BLaER1 (cell line): ENCODE data around the gene CDK6.

Source experiments
- H3K27ac ChIP-seq: shearing (Covaris generic); formaldehyde crosslinking; 2 replicates; pipeline ENCODE4 v1.8.1; 2022
- H3K27me3 ChIP-seq: shearing (Covaris generic); formaldehyde crosslinking; 2 replicates; pipeline ENCODE4 v1.8.1; 2022
- H3K36me3 ChIP-seq: shearing (Covaris generic); formaldehyde crosslinking; 2 replicates; pipeline ENCODE4 v1.8.1; 2022
- H3K4me1 ChIP-seq: shearing (Covaris generic); formaldehyde crosslinking; 2 replicates; pipeline ENCODE4 v1.8.1; 2022
- H3K4me2 ChIP-seq: shearing (Covaris generic); formaldehyde crosslinking; 2 replicates; pipeline ENCODE4 v1.8.1; 2022
- H3K4me3 ChIP-seq: shearing (Covaris generic); formaldehyde crosslinking; 2 replicates; pipeline ENCODE4 v1.8.1; 2022
- H3K9ac ChIP-seq: shearing (Covaris generic); formaldehyde crosslinking; 2 replicates; pipeline ENCODE4 v1.8.1; 2022
- H3K9me3 ChIP-seq: shearing (Covaris generic); formaldehyde crosslinking; 2 replicates; pipeline ENCODE4 v1.8.1; 2022
- H4K20me1 ChIP-seq: shearing (Covaris generic); formaldehyde crosslinking; 2 replicates; pipeline ENCODE4 v1.8.1; 2022
- Cebpa-rat ChIP-seq: shearing (Covaris generic); IDR thresholded peaks from 2 replicates; pipeline ENCODE4 v1.8.1; 2022

Gene CDK6

GRCh38 chr7:92848441-92848840 lies 12.1 kb upstream of the CDK6 start:
- Histone ChIP-seq H3K9ac (no peak overlapping the region), H3K27me3 (no peaks in the 10 kb centered on the region), H3K9me3 (no peaks in the 10 kb centered on the region), H3K36me3 (no peaks in the 10 kb centered on the region), H4K20me1 (no peaks in the 10 kb centered on the region), H3K4me1 (no peaks in the 10 kb centered on the region), H3K27ac (no peak overlapping the region), H3K4me2 (no peak overlapping the region), H3K4me3 (no peak overlapping the region)
- no peak for TF ChIP-seq Cebpa-rat

- no peaks in the 10 kb centered on the region for H3K9me3 ChIP-seq
- no peak overlapping the region for H3K9ac ChIP-seq
- TF ChIP-seq Cebpa-rat, result no peak
- no peak overlapping the region for H3K4me2 ChIP-seq
- no peaks in the 10 kb centered on the region for H3K36me3 ChIP-seq
- H3K4me3 ChIP-seq, result no peak overlapping the region
- H3K27me3 ChIP-seq, result no peaks in the 10 kb centered on the region
- H3K4me1 ChIP-seq, result no peaks in the 10 kb centered on the region
- no peaks in the 10 kb centered on the region for H4K20me1 ChIP-seq
- H3K27ac ChIP-seq, result no peak overlapping the region
These were observed 10.9 kb upstream of the CDK6 start for GRCh38 chr7:92847305-92847704.

GRCh38 chr7:92845736-92846135 lies 9.4 kb upstream of the CDK6 start:
- H3K27me3 ChIP-seq, result peaks cover 6% of the 10 kb centered on the region; the same call in 1 of the 2 replicates
- H3K9ac ChIP-seq, result no peak overlapping the region
- H3K4me3 ChIP-seq, result no peak overlapping the region
- H3K9me3 ChIP-seq, result no peaks in the 10 kb centered on the region
- H3K4me2 ChIP-seq, result no peak overlapping the region
- H3K36me3 ChIP-seq, result no peaks in the 10 kb centered on the region
- no peaks in the 10 kb centered on the region for H4K20me1 ChIP-seq
- no peaks in the 10 kb centered on the region for H3K4me1 ChIP-seq
- H3K27ac ChIP-seq, result no peak overlapping the region
- no peak for TF ChIP-seq Cebpa-rat

- H3K4me2 ChIP-seq, result no peak overlapping the region
- H3K27me3 ChIP-seq, result peaks cover 19% of the 10 kb centered on the region; the same call in 1 of the 2 replicates
- no peaks in the 10 kb centered on the region for H4K20me1 ChIP-seq
- H3K9ac ChIP-seq, result no peak overlapping the region
- no peaks in the 10 kb centered on the region for H3K36me3 ChIP-seq
- no peak overlapping the region for H3K4me3 ChIP-seq
- H3K4me1 ChIP-seq, result no peaks in the 10 kb centered on the region
- TF ChIP-seq Cebpa-rat, result no peak
- no peaks in the 10 kb centered on the region for H3K9me3 ChIP-seq
- H3K27ac ChIP-seq, result no peak overlapping the region
These were observed 7.4 kb upstream of the CDK6 start for GRCh38 chr7:92843781-92844180.

GRCh38 chr7:92843034-92843760 lies 6.8 kb upstream of the CDK6 start:
- Histone ChIP-seq H3K4me1 (no peaks in the 10 kb centered on the region), H3K4me2 (no peak overlapping the region), H3K36me3 (no peaks in the 10 kb centered on the region), H3K4me3 (no peak overlapping the region), H3K27ac (no peak overlapping the region), H4K20me1 (no peaks in the 10 kb centered on the region), H3K9ac (no peak overlapping the region), H3K27me3 (peaks cover 25% of the 10 kb centered on the region; the same call in 1 of the 2 replicates), H3K9me3 (no peaks in the 10 kb centered on the region)
- no peak for TF ChIP-seq Cebpa-rat

GRCh38 chr7:92841192-92841591 lies 4.8 kb upstream of the CDK6 start:
- H4K20me1 ChIP-seq, result peaks cover 6% of the 10 kb centered on the region; the same call in 1 of the 2 replicates
- no peak overlapping the region for H3K4me2 ChIP-seq
- no peak for TF ChIP-seq Cebpa-rat
- H3K4me3 ChIP-seq, result no peak overlapping the region
- no peaks in the 10 kb centered on the region for H3K9me3 ChIP-seq
- no peaks in the 10 kb centered on the region for H3K36me3 ChIP-seq
- H3K4me1 ChIP-seq, result no peaks in the 10 kb centered on the region
- peaks cover 44% of the 10 kb centered on the region for H3K27me3 ChIP-seq
- H3K27ac ChIP-seq, result no peak overlapping the region
- H3K9ac ChIP-seq, result no peak overlapping the region

- H3K4me2 ChIP-seq, result no peak overlapping the region
- no peak overlapping the region for H3K9ac ChIP-seq
- H3K4me1 ChIP-seq, result peaks cover 6% of the 10 kb centered on the region; the same call in 1 of the 2 replicates
- H3K36me3 ChIP-seq, result no peaks in the 10 kb centered on the region
- no peak for TF ChIP-seq Cebpa-rat
- no peaks in the 10 kb centered on the region for H3K9me3 ChIP-seq
- H3K27ac ChIP-seq, result no peak overlapping the region
- H4K20me1 ChIP-seq, result peaks cover 12% of the 10 kb centered on the region; the same call in 1 of the 2 replicates
- peaks cover 52% of the 10 kb centered on the region for H3K27me3 ChIP-seq
- H3K4me3 ChIP-seq, result no peak overlapping the region
These were observed 3.9 kb upstream of the CDK6 start for GRCh38 chr7:92840316-92840715.

- Histone ChIP-seq H3K9me3 (no peaks in the 10 kb centered on the region), H3K4me2 (no peak overlapping the region), H3K4me3 (no peak overlapping the region), H3K36me3 (no peaks in the 10 kb centered on the region), H4K20me1 (peaks cover 14% of the 10 kb centered on the region; the same call in 1 of the 2 replicates), H3K4me1 (peaks cover 7% of the 10 kb centered on the region; the same call in 1 of the 2 replicates), H3K27ac (no peak overlapping the region), H3K27me3 (peaks cover 56% of the 10 kb centered on the region), H3K9ac (no peak overlapping the region)
- TF ChIP-seq Cebpa-rat, result no peak
These were observed 3.5 kb upstream of the CDK6 start for GRCh38 chr7:92839901-92840300.

- Histone ChIP-seq H3K27me3 (peaks cover 66% of the 10 kb centered on the region), H3K9me3 (no peaks in the 10 kb centered on the region), H4K20me1 (peaks cover 19% of the 10 kb centered on the region; the same call in 1 of the 2 replicates), H3K36me3 (no peaks in the 10 kb centered on the region), H3K27ac (no peak overlapping the region), H3K4me1 (peaks cover 12% of the 10 kb centered on the region), H3K4me2 (no peak overlapping the region), H3K4me3 (no peak overlapping the region), H3K9ac (no peak overlapping the region)
- TF ChIP-seq Cebpa-rat, result no peak
These were observed 2.6 kb upstream of the CDK6 start for GRCh38 chr7:92838934-92839333.

- H3K27me3 ChIP-seq, result peaks cover 84% of the 10 kb centered on the region
- H3K4me3 ChIP-seq, result peak overlapping the region; percentile 83
- no peak for TF ChIP-seq Cebpa-rat
- H3K27ac ChIP-seq, result peak overlapping the region; percentile 16; the same call in 1 of the 2 replicates
- H3K9ac ChIP-seq, result peak overlapping the region; percentile 66; the same call in 1 of the 2 replicates
- H3K4me2 ChIP-seq, result peak overlapping the region; percentile 43
- peaks cover 24% of the 10 kb centered on the region for H4K20me1 ChIP-seq
- no peaks in the 10 kb centered on the region for H3K36me3 ChIP-seq
- H3K4me1 ChIP-seq, result peaks cover 19% of the 10 kb centered on the region
- H3K9me3 ChIP-seq, result no peaks in the 10 kb centered on the region
These were observed 802 bp upstream of the CDK6 start for GRCh38 chr7:92837000-92837749.
